ENCODE results near the gene PALLD. TPM values are rescaled to one million over a fixed set of nuclear protein-coding genes. Genes with fewer than 3 reads are reported as not detected.

Gene PALLD
- total and polyA plus RNA-seq, 2 of the 13 experiments (the other 11 are each of a cell fraction or from before 2014, with no cell fraction given), result 0.50 to 1.5 TPM

DNA sequence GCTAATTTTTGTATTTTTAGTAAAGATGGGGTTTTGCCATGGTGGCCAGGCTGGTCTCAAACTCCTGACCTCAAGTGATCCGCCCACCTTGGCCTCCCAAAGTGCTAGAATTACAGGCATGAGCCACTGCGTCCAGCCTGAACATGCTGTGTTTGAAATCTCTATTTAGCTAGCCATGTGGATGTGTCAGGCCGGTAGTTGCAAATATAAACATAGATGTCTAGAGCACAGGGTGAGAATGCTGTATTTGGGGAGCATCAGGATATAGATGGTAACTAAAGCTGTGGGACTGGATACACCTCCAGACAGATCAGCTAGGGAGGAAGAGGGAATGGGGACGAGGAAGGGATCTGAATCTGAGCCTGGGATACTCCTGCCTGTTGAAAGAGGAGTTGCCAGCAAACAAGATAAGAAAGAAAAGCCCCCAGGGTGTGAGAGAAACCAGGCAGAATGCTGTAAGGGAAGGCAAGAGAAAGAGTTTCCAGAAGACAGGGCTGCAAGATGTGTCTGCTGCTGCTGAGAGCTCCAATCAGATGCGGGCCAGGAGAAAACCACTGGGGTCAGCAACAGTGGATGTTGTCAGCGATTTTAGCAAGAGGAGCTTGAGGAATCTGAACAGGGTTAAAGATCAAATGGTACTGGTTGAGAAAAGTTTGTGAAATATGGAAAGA, 177.4 kb downstream of the PALLD start:
- Histone ChIP-seq H3K4me3 (replicated peaks in 1 of 3; ENCODE audit: insufficient read depth in 1 of 3, low read depth in 2 of 3, low read length in 3 of 3) (no peak overlapping the region), H3K36me3 (replicated peaks in 1 of 2; ENCODE audit: control insufficient read depth in 1 of 2, insufficient read depth in 2 of 2, low read length in 2 of 2) (no peaks in the 10 kb centered on the region), H3K27ac (ENCODE audit: extremely low read length, insufficient read depth, low read length) (no peak overlapping the region), H3K9ac (ENCODE audit: insufficient read depth, low read depth, low read length) (no peak overlapping the region), H3K27me3 (ENCODE audit: control insufficient read depth in 1 of 2, insufficient read depth in 2 of 2, low read length in 2 of 2) (peaks cover 0 to 1% of the 10 kb centered on the region in 2 experiments; a peak in 2 of 5 replicates), H3K4me2 (ENCODE audit: low read depth, low read length) (no peak overlapping the region), H2AFZ (ENCODE audit: low read length) (no peak overlapping the region), H3K4me1 (ENCODE audit: insufficient read depth, low read length) (peaks cover 18% of the 10 kb centered on the region), H4K20me1 (ENCODE audit: insufficient read depth, low read length) (no peaks in the 10 kb centered on the region), H3K79me2 (ENCODE audit: insufficient read depth, low read length) (no peaks in the 10 kb centered on the region), H3K9me3 (ENCODE audit: low read length) (no peaks in the 10 kb centered on the region)
- intact Hi-C loops (cut with micrococcal nuclease; ENCODE audit: unreplicated experiment), result no loop called here
- whole genome bisulfite sequencing (ENCODE audit: low lambda C conversion rate), result 23% methylated on average over 6 of the region's 6 CpGs
- no TSS peak for BruUV-seq (replicated peaks)
- CTCF ChIA-PET (ENCODE audit: low intra/inter-chr PET ratio, low total read pairs), result no interaction called here
- POLR2A ChIA-PET, result no interaction called here
- no peak for ATAC-seq
- in situ Hi-C loops (cut with HindIII; ENCODE audit: extremely low pct_ligation_motif_present, low pct_unique_long_range_greater_than_20kb), result no loop called here
- FAIRE-seq, result no peak
- no peak for DNase-seq (ENCODE audit: low spot score)
- no peak for TF ChIP-seq CCDC6 (CRISPR knock-in tag; IDR thresholded peaks at IDR 0.05)
- no peak for TF ChIP-seq ZNF382 (CRISPR knock-in tag; IDR thresholded peaks at IDR 0.05; ENCODE audit: borderline replicate concordance)
- TF ChIP-seq, protein P1, sequence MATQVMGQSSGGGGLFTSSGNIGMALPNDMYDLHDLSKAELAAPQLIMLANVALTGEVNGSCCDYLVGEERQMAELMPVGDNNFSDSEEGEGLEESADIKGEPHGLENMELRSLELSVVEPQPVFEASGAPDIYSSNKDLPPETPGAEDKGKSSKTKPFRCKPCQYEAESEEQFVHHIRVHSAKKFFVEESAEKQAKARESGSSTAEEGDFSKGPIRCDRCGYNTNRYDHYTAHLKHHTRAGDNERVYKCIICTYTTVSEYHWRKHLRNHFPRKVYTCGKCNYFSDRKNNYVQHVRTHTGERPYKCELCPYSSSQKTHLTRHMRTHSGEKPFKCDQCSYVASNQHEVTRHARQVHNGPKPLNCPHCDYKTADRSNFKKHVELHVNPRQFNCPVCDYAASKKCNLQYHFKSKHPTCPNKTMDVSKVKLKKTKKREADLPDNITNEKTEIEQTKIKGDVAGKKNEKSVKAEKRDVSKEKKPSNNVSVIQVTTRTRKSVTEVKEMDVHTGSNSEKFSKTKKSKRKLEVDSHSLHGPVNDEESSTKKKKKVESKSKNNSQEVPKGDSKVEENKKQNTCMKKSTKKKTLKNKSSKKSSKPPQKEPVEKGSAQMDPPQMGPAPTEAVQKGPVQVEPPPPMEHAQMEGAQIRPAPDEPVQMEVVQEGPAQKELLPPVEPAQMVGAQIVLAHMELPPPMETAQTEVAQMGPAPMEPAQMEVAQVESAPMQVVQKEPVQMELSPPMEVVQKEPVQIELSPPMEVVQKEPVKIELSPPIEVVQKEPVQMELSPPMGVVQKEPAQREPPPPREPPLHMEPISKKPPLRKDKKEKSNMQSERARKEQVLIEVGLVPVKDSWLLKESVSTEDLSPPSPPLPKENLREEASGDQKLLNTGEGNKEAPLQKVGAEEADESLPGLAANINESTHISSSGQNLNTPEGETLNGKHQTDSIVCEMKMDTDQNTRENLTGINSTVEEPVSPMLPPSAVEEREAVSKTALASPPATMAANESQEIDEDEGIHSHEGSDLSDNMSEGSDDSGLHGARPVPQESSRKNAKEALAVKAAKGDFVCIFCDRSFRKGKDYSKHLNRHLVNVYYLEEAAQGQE (IDR thresholded peaks at IDR 0.05; ENCODE audit: borderline replicate concordance in 1 of 2, low read depth in 1 of 2, low read length in 2 of 2), result no peak
- TF ChIP-seq ZFP90 (CRISPR knock-in tag; IDR thresholded peaks at IDR 0.05; ENCODE audit: borderline replicate concordance), result no peak
- no peak for TF ChIP-seq ZNF180 (CRISPR knock-in tag; IDR thresholded peaks at IDR 0.05; ENCODE audit: borderline replicate concordance, low read depth)
- TF ChIP-seq, protein P2, sequence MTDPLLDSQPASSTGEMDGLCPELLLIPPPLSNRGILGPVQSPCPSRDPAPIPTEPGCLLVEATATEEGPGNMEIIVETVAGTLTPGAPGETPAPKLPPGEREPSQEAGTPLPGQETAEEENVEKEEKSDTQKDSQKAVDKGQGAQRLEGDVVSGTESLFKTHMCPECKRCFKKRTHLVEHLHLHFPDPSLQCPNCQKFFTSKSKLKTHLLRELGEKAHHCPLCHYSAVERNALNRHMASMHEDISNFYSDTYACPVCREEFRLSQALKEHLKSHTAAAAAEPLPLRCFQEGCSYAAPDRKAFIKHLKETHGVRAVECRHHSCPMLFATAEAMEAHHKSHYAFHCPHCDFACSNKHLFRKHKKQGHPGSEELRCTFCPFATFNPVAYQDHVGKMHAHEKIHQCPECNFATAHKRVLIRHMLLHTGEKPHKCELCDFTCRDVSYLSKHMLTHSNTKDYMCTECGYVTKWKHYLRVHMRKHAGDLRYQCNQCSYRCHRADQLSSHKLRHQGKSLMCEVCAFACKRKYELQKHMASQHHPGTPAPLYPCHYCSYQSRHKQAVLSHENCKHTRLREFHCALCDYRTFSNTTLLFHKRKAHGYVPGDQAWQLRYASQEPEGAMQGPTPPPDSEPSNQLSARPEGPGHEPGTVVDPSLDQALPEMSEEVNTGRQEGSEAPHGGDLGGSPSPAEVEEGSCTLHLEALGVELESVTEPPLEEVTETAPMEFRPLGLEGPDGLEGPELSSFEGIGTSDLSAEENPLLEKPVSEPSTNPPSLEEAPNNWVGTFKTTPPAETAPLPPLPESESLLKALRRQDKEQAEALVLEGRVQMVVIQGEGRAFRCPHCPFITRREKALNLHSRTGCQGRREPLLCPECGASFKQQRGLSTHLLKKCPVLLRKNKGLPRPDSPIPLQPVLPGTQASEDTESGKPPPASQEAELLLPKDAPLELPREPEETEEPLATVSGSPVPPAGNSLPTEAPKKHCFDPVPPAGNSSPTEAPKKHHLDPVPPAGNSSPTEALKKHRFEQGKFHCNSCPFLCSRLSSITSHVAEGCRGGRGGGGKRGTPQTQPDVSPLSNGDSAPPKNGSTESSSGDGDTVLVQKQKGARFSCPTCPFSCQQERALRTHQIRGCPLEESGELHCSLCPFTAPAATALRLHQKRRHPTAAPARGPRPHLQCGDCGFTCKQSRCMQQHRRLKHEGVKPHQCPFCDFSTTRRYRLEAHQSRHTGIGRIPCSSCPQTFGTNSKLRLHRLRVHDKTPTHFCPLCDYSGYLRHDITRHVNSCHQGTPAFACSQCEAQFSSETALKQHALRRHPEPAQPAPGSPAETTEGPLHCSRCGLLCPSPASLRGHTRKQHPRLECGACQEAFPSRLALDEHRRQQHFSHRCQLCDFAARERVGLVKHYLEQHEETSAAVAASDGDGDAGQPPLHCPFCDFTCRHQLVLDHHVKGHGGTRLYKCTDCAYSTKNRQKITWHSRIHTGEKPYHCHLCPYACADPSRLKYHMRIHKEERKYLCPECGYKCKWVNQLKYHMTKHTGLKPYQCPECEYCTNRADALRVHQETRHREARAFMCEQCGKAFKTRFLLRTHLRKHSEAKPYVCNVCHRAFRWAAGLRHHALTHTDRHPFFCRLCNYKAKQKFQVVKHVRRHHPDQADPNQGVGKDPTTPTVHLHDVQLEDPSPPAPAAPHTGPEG (CRISPR knock-in tag; IDR thresholded peaks at IDR 0.05), result no peak
- no peak for TF ChIP-seq MAF1 (CRISPR knock-in tag; IDR thresholded peaks at IDR 0.05; ENCODE audit: borderline replicate concordance)
- TF ChIP-seq, protein P3, sequence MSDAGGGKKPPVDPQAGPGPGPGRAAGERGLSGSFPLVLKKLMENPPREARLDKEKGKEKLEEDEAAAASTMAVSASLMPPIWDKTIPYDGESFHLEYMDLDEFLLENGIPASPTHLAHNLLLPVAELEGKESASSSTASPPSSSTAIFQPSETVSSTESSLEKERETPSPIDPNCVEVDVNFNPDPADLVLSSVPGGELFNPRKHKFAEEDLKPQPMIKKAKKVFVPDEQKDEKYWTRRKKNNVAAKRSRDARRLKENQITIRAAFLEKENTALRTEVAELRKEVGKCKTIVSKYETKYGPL (CRISPR knock-in tag; IDR thresholded peaks at IDR 0.05), result no peak
- TF ChIP-seq, protein P4, sequence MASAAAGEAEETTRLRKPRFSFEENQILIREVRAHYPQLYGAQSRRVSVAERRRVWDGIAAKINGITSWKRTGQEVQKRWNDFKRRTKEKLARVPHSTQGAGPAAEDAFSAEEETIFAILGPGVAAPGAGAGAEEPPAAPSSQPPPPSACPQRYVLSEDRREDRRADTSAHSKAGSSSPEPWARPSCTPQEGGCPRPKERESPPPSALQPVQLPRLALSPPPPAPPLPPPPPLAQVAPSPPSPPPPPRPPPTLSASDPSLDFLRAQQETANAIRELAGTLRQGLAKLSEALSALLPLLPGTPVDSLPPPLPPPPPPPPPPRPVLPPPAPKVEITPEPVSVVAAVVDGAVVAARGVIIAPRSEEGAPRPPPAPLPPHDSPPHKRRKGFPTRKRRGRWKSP (CRISPR knock-in tag; IDR thresholded peaks at IDR 0.05), result no peak
- TF ChIP-seq, protein P5, sequence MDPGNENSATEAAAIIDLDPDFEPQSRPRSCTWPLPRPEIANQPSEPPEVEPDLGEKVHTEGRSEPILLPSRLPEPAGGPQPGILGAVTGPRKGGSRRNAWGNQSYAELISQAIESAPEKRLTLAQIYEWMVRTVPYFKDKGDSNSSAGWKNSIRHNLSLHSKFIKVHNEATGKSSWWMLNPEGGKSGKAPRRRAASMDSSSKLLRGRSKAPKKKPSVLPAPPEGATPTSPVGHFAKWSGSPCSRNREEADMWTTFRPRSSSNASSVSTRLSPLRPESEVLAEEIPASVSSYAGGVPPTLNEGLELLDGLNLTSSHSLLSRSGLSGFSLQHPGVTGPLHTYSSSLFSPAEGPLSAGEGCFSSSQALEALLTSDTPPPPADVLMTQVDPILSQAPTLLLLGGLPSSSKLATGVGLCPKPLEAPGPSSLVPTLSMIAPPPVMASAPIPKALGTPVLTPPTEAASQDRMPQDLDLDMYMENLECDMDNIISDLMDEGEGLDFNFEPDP (CRISPR knock-in tag; conservative IDR thresholded peaks at IDR 0.05), result no peak
